ENCODE results near the gene MMP3.

The MMP3 gene

DNA sequence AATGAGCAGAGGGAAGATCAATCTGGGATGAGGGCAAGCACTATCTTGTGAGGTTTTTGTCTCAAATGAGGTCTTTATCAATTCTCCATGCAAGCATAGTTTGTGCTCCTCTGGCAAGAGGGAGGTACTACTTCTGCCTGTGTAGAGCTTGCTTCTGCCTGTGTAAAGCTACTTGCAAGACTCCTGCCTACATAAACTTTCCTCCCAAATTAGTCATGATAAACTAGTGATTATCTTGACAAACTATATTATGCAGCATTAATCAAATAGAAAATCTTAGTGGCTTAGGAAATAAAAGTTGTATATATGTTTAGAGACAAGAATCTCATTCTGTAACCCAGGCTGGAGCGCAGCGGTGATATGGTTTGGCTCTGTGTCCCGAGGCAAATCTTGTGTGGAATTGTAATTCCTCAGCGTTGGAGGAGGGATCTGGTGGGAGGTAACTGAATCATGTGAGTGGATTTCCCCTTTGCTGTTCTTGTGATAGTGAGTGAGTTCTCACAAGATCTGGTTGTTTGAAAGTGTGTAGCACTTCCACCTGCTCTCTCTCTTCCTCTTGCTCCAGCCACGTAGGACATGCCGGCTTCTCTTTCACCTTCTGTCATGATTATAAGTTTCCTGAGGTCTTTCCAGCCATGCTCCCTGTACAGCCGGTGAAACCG lies 54.9 kb downstream of the MMP3 start:
- no peak for DNase-seq

All from activated CD4-positive, alpha-beta T cell treated with anti-CD3 and anti-CD28 coated beads for 4 hours (primary cell).